Fibroblast of the aortic adventitia (primary cell): ENCODE measurements around the gene TMPRSS11A. TPM values are rescaled to one million over a fixed set of nuclear protein-coding genes. Genes with fewer than 3 reads are reported as not detected.

Experiments used
- DNase-seq: peaks from one replicate; pipeline ENCODE4 v3.0.0-alpha.2; 2010; ENCODE audit warnings: low read depth
- H3K4me3 ChIP-seq: 2 replicates; pipeline ENCODE4 v1.5.1; 2011; ENCODE audit warnings: low read depth, mild to moderate bottlenecking, control low read depth, low read length, moderate library complexity
- CTCF ChIP-seq: IDR thresholded peaks from 2 replicates; pipeline ENCODE4 v1.5.1; 2011; ENCODE audit warnings: mild to moderate bottlenecking, low read length, control low read depth, inconsistent platforms; ENCODE audit not compliant: insufficient read depth
- total RNA-seq: library from RNA; depleted of rRNA; stranded (reverse); fragments of >200 nt; gene quantifications from 2 replicates; pipeline ENCODE4 v1.2.3, GENCODE V29; 2012; ENCODE audit warnings: low replicate concordance

TMPRSS11A gene
- total RNA-seq, 1 donor: under 0.01 TPM

- TF ChIP-seq CTCF: peak; percentile 65
- DNase-seq: peak; percentile 51
- H3K4me3 ChIP-seq: no peak overlapping the region
Observed at GRCh38 chr4:67909905-67910584, 53.2 kb downstream of the TMPRSS11A start.

- no peak for TF ChIP-seq CTCF
- H3K4me3 ChIP-seq: no peak overlapping the region
- no peak for DNase-seq
Observed at GRCh38 chr4:67907650-67908049, 55.6 kb downstream of the TMPRSS11A start.

- no peak for TF ChIP-seq CTCF
- DNase-seq: no peak
- H3K4me3 ChIP-seq: no peak overlapping the region
Observed at GRCh38 chr4:67899096-67899495, 64.2 kb downstream of the TMPRSS11A start.

- TF ChIP-seq CTCF: no peak
- no peak overlapping the region for H3K4me3 ChIP-seq
- no peak for DNase-seq
Observed at GRCh38 chr4:67897686-67898085, 65.6 kb downstream of the TMPRSS11A start.

GRCh38 chr4:67896421-67897065 is 66.8 kb downstream of the TMPRSS11A start:
- TF ChIP-seq CTCF: no peak
- H3K4me3 ChIP-seq: no peak overlapping the region
- DNase-seq: no peak

- no peak for TF ChIP-seq CTCF
- DNase-seq: no peak
- no peak overlapping the region for H3K4me3 ChIP-seq
Observed at GRCh38 chr4:67894659-67895058, 68.6 kb downstream of the TMPRSS11A start.
